Kidney tubule cell (primary cell): ENCODE results near the gene DOCK2.

Source experiments
- DNase-seq: peaks from one replicate; pipeline ENCODE4 v3.0.0-alpha.2; 2018; ENCODE audit warnings: low spot score

The DOCK2 gene

DNA sequence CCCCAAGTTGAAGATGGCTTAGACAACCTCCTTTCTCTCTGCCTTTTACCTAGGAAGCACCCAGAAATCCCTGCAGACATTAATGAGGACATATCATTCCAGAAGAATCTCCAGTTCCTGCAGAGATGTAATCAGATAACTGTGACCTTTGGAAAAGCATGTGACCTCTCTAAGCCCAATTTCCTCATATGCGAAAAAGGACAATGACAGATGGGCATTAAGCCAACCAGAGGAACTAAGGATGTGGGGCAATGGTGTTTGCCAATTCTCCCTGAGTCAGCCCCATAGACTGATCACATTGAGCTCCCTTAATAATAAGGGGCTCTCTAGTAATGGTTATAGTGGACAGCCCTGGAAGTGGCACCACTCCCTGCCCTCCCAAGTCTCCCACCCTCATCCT lies 458.6 kb downstream of the DOCK2 start:
- no peak for DNase-seq

DNA sequence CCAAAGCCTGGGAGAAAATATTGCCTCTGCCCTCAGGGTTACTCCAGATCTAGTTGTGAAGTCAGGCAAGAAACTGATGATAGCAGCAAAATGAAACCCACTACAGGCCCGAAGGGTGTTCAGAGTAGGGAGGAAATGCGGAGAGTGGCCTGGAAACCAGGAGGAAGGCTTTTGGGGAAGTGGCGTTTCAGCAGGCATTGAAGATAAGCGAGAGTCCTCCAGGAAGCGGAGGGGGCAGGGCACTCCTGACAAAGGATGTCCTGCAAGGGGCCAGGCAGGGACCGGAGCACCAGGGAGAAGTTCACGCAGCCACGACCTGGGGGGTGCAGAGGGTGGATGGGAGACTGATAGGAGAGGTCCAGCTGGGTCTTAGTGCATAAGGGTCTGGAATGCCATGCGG lies 460.9 kb downstream of the DOCK2 start:
- no peak for DNase-seq

DNA sequence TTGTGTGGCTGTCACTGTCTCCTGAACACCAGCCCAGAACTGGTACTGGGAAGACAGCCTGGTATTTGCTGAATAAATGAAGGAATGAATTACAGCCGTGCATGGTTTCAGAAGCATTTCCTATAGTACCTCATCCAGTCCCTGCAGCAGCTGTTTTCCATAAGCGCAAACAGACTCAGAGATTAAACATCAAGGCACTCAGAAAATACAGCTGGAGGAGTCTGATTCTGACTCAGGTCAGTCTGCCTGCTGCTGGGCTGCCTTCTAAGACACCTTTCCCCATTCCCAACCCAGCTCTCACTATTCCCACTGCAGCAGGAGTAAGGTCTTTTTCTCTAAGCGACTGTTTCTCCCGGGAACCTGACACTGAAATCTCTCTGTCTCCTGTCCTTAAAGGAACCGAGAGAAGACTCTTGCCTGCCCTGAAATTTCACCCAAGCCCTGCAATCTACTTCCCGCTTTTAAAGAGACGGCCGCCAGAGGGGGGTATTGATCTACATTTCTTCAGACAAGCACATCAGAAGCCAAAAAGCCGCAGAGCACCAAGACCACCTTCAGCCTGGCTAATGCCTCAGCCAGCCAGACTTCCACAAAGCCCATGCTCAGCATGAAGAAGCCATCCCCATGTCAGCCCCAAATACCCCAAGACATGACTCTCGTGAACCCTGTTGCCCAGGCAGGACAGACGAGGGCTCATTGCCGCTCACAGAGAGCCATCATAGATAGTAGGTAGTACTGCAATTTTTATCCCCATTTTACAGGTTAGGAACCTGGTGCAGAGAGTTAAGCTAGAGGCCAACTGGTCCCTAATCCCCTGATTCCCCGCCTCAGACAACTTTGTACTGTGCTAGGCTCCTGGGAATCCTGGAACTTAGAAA lies 463.2 kb downstream of the DOCK2 start:
- DNase-seq, result peak; percentile 71

DNA sequence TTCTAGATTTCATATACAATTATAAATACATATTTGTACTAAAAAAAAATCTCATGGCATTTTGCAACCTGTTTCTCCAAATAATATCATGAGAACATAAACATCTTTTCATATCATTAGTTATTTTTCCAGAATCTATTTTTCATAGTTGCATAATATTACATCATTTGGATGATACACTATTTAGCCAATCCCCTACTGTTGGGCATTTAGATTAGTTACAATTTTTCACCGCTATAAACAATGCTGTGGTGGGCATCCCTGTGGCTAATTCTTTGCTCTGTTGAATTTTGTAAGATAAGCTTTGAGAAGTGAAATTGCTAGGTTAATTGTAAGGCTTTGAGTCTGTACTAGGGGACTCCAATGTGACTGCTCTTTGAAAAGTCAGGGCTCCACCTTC lies 466.4 kb downstream of the DOCK2 start:
- no peak for DNase-seq

DNA sequence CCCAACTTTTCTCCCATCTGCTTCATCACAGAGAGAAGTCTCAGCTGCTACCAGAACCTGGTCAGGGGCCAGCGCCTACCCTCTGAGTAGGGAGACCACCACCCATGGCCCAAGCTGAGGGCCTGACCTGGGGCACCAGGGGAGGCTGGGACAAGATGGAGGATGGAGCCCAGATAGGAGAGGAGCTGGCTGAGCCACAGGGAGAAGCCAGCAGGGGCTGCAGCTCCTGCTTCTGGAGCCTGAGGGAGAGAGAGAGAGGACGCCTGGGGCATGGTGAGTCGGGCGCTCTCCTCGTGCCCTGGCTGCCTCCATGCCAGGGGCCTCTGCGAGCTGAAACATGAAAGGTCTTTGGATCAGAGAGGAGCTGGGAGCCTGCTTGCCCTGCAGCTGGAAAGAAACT lies 467.2 kb downstream of the DOCK2 start:
- no peak for DNase-seq

DNA sequence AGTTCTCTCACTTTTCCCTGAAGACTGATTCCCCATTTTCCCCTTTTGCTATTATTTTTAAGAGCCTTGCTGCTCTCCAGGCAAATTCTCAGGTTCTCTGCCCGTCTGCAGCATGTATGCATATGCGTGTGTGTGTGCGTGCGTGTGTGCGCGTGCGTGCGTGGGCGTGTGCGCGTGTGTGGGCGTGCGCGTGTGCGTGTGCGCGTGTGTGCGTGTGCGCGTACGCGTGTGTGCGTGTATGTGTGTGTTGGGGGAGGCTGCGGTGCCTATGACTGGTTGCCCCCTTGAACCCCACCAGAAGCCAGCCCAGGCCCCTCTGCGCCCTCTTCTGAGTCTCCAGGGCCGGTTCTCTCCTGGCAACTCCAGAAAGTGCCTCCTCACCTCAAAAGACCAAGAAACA lies 467.6 kb downstream of the DOCK2 start:
- no peak for DNase-seq

DNA sequence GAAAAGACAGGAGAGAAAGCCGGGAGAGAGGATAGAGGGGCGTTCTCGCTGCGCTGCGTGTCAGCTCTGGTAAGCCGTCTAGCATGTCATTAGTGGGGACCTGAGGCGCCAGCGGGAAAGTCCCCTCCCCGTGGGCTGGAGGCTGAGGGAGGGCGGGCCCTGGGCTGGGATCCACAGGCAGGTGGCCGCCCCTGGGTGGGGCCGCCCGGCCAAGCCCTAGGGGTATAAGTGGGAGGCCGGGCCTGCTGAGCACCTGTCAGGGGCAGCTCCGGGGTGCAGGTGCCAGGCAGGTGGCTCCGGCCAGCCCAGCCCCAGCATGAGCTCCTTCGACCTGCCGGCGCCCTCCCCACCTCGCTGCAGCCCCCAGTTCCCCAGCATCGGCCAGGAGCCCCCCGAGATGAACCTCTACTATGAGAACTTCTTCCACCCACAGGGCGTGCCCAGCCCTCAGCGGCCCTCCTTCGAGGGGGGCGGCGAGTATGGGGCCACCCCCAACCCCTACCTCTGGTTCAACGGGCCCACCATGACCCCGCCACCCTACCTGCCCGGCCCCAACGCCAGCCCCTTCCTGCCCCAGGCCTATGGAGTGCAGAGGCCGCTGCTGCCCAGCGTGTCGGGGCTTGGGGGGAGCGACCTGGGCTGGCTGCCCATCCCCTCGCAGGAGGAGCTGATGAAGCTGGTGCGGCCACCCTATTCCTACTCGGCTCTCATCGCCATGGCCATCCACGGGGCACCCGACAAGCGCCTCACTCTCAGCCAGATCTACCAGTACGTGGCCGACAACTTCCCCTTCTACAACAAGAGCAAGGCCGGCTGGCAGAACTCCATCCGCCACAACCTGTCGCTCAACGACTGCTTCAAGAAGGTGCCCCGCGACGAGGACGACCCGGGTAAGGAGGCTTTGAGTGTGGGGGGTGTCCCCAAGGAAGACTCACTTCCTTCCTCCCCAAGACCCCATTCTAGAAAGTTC lies 468.9 kb downstream of the DOCK2 start, which contains the start of gene FOXI1:
FOXI1 (plus strand) TSS at position 256 of the 970 bp plus-strand sequence; CDS start at position 317, 61 bp downstream.
- no peak for DNase-seq

DNA sequence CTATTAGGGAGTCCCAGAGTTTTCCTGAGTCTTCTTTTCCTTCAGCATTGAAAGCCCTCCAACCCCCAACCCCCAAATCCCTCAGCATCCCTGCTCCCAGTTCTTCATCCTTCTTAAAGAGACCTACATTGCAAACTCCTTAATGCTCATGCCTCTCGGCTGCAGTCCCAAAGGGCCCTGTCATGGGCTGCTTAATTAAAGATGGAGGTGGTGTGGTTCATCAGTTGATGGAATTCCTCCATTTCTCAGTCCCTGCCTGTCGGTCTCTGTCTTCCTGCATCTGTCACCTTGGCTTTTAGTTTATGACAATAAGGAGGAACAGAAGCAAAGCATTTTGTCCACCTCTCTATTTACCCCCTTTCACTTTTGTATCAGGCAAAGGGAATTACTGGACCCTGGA lies 470.6 kb downstream of the DOCK2 start:
- no peak for DNase-seq

DNA sequence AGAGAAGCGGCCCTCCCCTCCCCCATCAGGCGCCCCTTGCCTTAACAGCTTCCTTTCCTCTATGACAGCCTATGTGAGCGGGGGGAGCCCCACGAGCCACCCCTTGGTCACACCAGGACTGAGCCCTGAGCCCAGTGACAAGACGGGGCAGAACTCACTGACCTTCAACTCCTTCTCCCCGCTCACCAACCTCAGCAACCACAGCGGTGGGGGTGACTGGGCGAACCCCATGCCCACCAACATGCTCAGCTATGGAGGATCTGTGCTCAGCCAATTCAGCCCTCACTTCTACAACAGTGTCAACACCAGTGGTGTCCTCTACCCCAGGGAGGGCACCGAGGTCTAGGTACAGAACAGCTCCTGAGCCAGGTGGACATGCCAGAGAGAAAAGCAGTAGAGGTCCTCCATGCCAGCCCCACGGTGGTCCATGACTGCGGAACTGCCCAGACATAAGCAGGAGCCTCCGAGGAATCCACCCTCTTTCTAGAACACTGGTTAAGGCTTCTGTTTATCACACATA lies 471.3 kb downstream of the DOCK2 start:
- DNase-seq, result no peak

DNA sequence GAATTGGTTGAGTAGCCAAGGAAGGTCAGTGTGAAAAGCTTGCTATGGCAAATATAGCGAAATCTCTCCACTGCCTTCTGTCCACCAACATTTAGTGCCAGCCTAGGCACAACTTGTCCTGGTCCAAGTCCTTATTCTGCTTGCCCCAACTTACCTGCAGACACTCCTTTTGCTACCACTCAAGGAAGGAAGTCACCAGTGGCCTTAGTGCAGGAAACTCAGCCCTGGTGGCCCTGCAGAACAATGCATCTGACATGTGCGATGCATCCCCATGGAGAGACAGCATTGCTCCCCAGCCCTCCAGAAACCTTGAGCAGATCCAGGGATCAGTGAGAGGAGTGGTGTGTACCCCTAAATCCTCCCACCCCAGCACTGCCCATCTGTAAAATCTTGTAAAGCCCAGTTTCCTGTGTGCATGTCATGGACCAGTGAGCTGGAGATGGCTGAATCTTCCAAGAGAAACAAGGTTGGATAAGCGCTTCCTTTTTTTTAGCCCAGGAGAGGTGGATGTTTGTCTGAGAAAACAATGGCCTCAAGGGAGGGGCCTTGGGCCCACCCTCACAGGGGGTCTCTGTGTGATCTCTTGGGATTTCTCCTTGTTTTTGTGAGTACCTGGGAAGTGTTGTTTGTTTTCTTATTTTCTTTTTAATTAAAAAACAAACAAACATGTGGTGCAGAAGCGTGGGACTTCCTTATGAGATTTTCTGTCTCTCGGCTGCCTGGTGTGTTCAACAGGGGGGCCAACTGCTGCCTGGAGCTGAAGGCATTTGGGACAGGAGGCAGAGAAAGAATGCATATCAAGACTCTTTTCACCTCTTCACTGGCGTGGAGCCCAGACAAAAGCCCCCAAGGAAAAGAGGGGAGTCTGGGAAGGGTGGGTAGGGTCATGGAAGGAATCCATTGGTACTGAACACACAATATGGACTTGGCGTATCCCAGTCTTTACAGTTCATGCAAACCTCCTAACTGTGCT lies 472.3 kb downstream of the DOCK2 start:
- DNase-seq, result no peak

DNA sequence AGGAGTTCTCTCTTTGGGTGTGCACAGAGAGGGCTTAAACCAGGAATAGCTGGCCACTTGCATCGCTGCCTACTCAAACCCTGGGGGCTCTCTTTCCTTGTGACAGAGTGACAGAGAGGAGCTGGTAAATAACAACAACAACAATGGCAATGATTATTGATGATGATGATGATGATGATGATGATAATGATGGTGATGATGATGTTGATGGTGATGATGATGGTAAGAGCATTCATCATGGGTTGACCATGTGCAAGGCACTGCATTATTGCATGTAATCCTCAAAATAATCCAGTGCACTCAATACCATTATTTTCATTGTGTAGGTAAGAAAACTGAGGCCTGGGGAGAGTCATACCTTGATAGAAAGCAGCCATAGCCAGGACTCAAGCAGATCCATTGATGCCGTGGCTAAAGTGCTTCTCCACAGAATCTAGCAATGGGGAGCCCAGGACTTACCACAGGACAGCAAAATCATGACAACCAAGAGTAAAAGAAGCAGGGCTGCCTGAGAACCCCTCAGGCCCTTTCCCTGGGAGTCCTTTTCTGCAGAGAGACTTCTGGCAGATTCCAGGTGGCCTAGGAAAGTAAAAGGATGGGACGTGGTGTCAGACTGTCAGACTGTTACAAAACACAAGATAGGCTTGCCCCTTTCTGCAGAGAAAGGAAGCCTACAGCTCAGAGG lies 473.5 kb downstream of the DOCK2 start:
- DNase-seq, result no peak

DNA sequence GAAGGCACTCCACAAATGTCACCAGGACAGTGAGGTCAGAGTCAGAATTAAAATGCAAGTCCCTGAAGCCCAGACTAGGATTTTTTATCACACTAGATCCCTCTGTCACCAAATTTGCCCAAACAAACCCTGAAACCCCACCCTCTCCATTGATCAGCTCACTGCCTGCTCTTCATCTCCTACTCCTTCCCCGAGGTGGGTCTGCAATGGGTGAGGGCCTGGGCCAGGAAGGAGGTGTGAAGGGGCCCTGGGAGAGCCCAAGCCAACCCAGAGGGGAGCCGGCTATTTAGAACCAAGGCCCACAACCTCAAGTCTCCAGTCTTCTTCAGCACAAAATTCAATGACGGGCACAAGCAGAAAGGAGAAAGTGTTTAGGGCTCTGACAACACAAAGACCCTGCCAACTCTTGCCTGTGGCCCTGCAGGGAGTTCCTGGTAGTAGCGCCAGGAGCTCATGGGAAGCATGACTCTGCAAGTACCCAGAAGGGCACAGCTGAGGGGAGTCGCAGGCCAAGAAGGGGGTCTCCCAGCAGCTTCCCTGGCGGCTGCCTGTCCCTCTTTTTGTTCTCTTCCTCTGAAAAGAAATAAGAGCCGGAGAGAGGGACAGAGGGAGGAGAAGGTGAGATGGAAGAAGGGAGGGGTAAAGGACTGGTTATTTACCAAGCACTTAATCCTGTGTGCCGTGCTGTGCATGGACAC lies 474.2 kb downstream of the DOCK2 start:
- no peak for DNase-seq

DNA sequence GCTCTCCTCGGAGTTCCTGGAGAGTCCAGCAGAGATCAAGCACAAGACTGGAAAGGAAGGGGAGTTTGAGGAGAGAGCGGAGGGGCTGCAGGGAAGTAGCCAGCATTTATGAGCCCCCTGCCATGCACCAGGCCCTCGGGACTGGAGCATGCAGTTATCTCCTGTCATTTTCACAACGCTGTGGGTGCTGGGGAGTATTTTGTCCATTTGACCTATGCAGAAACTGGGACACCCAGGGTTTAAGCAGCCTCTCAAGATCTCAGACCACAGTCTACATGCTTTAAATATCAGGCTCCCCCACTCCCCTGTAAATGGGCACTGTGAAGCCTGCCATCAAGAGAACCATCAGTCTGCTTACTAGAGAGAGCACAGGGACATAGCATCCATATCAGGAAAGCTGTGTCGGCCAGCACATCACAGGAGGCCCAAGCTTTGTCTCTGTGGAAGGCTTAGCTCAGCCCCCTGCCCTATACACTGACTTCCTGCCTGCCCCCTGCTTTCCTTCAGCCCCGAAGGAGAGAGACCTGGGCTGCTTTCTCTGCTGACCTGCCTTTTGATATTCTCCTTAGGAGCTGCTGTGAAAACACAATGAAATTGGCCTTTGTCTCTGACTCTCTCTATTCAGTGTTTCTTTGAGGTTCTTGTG lies 475.9 kb downstream of the DOCK2 start:
- no peak for DNase-seq

DNA sequence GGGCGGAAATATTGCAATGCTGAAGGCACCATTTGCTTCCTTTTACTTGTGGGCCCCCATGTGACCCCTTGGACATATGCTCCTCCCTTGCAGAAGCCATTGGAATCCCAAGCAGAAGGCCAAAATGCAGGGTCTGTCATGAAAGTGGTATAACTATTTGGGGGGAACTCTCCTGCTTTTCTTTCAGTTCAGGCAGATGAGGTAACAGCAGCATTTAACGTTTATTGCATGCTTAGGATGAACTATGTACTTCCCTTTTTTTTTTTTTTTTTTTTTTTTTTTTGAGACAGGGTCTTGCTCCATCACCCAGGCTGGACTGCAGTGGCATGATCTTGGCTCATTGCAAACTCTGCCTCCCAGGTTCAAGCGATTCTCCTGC lies 476.4 kb downstream of the DOCK2 start:
- DNase-seq, result no peak

DNA sequence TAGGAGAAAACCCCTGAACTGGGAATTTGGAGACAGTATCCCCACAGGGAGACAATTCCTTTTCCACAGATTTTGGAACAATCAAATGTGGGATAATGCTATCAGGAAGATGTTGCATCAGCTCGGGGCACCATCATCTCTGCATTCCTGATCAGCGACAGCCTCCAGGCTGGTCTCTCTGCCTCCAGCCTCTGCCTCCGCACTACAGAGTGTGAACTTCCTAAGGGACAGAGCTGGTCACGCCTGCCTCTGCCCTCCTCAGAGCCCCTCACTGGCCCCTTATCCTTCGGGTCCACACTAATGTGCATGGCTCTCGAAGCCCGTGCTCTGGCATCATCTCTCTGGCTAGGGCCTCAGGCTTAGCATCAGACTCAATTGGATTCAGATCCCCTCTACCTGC lies 477.2 kb downstream of the DOCK2 start:
- DNase-seq, result no peak

DNA sequence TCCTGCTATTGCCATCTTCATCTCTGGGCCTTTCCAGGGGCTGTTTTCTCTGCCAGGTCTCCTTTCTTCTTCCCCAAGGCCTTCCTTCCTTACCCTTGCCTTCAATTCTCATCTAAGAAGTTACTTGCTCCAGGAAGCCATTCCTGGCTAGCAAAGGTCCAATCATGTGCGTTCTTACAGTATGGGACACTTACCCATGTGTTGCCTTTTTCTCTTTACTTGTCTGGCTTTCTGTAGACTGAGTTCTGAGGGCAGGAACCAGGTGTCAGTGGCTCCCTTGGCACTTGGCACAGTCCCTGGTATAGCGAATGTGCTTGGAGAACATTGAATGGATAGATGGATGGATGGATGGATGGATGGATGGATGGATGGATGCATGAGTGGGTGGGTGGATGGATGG lies 478.9 kb downstream of the DOCK2 start:
- no peak for DNase-seq

DNA sequence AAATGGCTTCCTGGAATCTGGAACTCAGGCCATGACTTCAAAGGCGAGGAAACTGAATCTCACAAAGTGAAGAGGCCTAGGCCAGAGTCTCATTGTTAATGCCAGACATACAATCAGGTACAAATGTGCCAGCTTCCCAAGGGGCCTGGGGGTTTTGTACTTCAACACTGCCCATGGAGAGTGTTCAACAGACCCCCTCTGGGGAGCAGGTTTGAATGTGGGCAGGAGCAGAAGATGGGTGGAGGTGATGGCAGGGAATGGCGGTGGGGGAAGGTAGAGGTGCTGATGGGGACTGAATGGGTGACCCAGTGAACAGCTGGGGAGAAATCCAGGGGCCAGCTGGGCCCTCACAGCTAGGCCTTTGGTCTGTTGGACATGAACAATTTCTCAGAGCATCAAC lies 480.7 kb downstream of the DOCK2 start:
- DNase-seq, result no peak

DNA sequence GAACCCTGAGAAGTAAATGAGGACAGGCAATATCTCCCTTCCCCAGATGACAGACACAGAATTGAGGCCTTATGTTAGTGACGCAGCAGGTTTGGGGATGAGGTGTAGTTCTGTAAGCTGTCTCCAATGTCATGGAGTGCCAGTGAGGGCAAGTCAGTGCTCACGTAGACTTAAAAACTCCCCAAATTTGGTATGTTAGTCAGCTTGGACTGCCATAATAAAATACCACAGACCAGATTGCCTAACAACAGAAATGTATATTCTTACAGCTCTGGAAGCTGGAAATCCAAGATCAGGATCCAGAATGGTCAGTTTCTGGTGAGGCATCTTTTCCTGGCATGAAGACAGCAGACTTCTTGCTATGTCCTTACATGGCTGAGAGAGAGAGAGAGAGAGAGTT lies 483.5 kb downstream of the DOCK2 start:
- DNase-seq, result no peak

DNA sequence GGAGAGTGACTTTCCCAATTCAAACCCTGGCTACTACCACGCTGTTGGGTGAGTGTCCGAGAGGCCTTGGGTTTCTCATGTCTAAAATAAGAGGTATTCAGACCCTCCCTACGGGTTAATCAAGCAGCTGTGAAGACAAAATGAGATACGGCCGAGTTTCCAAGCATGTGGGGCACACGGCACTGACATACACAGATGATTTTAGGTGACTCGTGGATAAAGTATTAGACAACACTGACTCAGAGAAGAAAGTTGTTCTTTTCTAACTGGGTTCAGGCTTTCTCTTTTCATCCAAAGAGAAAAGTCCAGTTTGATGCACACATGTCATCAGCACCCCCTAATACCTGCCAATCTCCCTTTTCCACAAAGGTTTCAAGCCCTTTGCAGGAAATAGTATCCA lies 484.2 kb downstream of the DOCK2 start:
- DNase-seq, result peak; percentile 69

DNA sequence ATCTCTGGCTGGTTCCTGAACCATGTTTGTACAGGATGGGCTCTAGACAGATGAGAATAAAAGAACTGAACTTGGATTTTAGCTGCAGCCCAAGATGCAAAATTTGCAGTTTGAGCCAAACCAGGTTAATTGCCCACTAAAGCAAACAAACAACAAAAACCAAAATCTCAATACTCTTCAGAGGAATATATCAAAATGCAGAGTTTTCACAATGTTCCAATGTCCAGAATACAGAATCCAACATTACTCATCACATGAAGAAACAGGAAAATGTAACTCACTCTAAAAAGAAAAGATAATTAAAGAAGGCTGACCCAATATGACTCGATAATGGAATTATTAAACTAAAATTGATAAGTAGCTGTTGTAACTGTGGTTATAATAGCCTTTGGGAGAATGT lies 489.0 kb downstream of the DOCK2 start:
- DNase-seq, result no peak
